HG03354 (cell line): ENCODE data around the gene PSORS1C2.
"Not testable (repeated sequence)": the region's sequence is repeated elsewhere in the genome, so short reads cannot be mapped to it uniquely, and the experiment has no call there.

Experiments
- ATAC-seq: cut with Tn5 transposase; IDR thresholded peaks from one replicate; pipeline ENCODE4 v1.9.1; 2021; ENCODE audit warnings: mild to moderate bottlenecking; ENCODE audit not compliant: unreplicated experiment, poor library complexity, severe bottlenecking

Gene PSORS1C2

DNA sequence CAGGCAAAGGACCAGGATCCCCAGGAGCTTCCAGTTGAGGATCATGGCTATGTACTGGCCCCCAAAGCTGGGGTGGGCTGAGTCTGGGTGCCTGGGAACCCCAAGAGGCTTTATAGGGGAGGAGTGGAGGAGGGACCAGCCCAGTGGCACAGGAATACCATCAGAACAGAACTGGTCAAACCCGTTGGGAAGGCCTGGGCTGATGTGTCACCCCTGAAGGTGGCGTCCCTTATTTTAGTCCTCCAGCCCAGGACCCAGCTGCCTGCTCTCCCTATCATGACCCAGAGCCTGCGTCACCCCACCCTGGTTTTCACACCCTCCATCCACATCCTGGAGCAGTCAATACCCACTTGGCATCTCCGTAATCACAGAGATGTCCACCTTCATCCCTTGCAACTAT is at the start of gene PSORS1C2:
PSORS1C2 (minus strand) TSS at position 85 of the 400 bp plus-strand sequence; CDS start at position 45, 40 bp downstream.
- ATAC-seq, result no peak

DNA sequence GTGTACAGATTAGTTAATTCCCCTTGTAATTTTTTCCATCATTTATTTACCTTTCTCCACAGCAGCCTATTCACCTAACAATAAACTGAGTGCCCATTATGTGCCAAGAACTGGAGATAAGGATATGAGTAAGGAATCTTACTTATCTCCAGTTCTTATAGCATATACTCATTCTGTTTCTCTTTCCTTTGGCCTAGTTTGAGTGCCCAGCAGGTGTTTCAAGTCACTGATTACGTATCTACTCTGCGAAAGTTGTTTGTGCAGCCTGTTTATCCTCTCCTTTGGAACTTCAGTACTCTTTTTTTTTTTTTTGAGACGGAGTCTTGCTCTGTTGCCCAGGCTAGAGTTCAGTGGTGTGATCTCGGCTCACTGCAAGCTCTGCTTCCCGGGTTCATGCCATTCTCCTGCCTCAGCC is 48.9 kb upstream of the PSORS1C2 start:
- no peak for ATAC-seq

GRCh38 chr6:31186052-31186734 is 47.3 kb upstream of the PSORS1C2 start:
- ATAC-seq, result no peak

DNA sequence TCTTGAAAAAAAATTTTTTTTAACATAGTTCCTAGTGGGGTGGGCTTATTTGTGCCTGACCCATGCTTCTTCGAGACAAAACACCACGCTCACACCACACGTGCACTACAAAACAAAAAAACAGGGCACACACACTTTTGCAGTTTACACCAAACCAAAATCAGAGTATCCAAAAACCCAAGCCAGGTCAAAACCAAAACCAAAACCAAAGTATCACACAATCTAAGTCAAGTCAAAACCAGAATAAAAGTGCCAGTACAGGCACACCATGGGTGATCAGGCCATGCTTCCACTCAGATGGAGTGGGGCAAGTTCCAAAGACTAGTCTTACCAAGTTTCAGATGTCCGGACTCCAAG is 46.8 kb upstream of the PSORS1C2 start:
- not testable (repeated sequence) for ATAC-seq

GRCh38 chr6:31183859-31184258 is 45.0 kb upstream of the PSORS1C2 start:
- ATAC-seq, result not testable (repeated sequence)

DNA sequence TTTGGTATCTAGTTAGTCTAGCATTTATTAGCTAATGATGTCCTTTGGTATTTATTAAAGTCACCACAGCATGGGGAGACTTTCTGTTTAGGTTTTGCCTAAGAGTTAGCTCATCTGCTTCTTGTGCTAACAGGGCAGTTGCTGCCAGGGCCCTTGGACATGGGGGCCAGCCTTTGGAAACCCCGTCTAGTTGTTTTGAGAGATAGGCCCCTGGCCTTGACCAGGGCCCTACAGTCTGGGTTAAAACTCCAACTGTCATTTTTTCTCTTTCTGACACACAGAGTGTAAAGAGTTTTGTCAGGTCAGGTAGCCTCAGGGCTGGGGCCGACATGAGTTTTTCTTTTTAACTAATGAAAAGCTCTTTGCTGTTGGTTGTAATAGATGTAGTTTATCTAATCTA is 44.4 kb upstream of the PSORS1C2 start:
- ATAC-seq, result not testable (repeated sequence)

- ATAC-seq, result no peak
Measured at GRCh38 chr6:31180500-31180899, 41.6 kb upstream of the PSORS1C2 start.

GRCh38 chr6:31179896-31180295 is 41.0 kb upstream of the PSORS1C2 start:
- ATAC-seq, result no peak

- no peak for ATAC-seq
Measured at GRCh38 chr6:31179042-31179386, 40.1 kb upstream of the PSORS1C2 start.

DNA sequence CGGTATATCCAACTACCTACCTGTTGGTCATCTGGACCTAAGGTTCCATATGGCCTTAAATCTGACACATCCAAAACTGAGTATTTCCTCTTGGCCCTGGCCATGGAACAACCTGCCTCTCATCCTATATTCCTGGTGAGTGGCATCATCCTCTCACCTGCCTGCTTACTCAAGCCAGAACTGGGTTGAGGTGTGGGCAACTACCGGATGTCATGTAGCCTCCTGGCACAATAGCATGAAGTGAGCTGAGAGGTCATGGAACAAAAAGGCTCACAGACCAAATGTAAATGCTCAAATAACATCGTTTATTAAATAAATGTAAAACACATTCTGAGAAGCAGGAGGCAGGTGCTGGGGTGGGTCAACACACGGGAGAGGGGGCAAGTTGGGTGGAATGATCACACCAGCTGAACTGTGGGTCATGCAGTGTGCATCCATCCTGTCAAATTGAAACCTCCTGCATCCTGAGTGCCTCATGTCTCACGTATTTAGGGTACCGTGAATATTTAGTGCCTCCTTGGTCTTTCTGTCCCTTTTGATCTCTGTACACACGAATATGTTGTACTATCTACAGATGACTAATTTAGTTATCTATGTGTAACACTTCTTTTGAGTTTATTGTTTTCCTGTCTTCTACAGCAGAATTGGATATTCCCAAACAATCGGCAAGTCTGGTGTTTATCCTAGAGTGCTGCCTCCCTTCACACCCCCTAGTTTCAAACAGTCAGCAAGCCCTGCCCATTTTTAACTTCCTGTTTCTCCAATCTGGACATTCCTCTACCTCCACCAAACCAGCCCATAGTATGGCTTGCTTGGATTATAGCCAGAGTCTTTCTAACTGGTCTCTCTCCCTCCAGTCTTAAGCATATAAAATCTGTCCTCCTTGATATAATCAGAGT is 39.5 kb upstream of the PSORS1C2 start:
- no peak for ATAC-seq

DNA sequence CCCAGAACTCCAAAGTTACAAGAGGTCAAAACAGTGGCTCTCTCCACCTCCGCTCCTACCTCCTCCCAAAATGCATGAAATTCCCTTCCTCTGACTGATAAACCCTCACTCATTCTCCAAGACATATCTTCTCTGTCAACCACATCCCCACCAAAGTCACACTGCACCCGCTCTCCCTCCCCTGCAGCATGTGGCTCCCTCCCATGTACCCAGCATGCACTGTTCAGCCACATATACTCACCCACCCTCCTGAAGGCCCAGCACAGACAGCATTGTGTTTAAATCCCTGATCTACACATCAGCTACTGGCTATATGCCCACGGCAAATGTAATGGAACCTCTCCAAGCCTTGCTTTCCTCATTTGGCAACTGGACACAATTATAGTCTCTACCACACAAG is 37.1 kb upstream of the PSORS1C2 start:
- no peak for ATAC-seq

DNA sequence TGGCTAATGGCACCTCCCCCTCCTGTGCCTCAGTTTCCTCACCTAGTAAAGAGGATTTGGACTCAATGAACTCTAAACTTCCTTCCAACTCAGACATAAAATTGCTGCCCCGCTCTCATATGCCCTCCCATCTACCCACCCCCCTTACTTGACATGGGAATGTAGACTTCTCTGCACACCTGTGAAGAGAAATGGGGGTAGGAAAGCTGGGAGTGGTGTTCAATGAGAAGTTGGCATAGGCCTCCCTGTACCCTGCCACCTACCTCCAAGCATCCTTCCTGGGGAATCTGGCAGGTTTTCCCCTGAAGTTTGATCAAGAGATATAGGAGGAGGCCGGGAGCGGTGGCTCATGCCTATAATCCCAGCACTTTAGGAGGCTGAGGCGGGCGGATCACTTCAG is 35.5 kb upstream of the PSORS1C2 start:
- no peak for ATAC-seq

DNA sequence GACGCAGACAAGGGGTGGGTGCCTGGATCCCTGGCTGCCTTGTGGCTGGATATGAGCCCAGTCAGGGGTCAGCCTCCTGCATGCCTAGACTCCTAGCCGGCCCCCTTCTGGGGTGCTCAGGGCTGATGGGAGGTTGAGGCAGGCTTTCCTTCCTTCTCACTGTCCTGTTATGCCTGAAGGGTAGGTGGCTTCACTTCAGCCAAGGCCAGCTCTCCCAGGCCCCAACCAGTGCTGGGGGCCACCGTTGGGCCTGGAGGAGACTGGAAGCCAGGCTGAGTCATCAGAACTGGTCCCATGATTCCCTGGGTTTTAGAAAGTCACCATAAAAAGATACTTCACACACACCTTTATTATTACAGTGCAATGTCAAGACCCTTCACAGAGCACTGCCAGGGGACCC is 34.5 kb upstream of the PSORS1C2 start:
- ATAC-seq, result no peak

DNA sequence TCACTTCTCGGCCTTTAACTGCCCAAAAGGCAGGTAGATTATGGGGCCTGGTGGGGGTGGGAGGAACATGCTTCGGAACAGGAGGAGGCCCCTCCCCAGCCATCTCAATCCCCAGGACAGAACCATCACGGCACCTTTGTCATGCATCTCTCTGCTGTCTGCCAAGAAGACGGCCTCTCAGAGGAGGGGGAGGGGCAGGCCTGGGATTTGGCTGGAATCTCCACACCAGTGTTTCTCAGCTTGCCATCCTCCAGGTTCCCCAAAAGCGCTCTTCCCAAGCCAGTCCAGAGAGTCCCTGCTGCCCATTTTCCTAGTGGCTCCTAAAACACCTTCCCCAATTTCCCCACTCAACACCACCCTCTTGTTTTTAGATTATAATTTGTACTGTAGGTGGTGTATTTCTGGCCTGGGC is 34.1 kb upstream of the PSORS1C2 start:
- ATAC-seq, result no peak

- no peak for ATAC-seq
Measured at GRCh38 chr6:31171931-31172905, 33.4 kb upstream of the PSORS1C2 start.

DNA sequence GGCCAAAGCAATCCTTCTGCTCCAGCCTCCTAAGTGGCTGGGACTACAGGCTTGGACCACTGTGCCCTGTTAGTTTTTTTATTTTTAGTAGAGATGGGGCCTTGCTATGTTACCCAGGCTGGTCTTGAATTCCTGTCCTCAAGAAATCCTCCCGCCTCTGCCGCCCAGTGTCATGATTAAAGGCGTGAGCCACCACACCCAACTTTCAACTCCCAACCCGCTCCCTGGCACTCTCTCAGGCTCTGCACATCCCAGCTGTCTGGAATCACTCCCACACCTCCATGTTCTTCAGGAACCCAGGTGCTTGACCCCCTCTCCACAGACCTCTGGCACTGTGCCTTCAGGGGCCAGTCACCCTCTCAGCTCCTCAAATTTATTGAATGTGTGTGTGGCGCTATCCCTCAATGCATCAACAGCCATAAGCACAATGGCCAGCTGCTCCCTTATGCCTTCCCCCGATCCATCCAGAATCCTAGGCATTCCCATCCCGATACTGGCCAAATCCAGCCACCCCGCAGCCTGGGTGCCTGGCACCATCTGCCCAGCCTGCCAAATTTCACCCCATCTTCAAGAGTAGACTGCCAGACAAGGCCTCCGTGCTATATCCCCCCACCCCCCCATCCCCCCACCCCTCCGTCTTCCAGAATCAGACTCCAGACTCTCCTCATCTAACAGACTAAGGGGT is 32.3 kb upstream of the PSORS1C2 start:
- no peak for ATAC-seq

- ATAC-seq, result no peak
Measured at GRCh38 chr6:31170600-31170881, 31.7 kb upstream of the PSORS1C2 start, which contains the start of gene POU5F1. TSS of gene POU5F1 (minus strand) at chr6:31170682. CDS start at chr6:31170620, 62 bp downstream.

GRCh38 chr6:31169858-31170599 is 31.2 kb upstream of the PSORS1C2 start:
- ATAC-seq, result not testable (repeated sequence)
